HG03064 (cell line): Measurements from ENCODE around the gene VAV2.

Experiments
- ATAC-seq: cut with Tn5 transposase; IDR thresholded peaks from one replicate; pipeline ENCODE4 v1.9.1; 2021; ENCODE audit warnings: low read depth; ENCODE audit not compliant: unreplicated experiment

Gene VAV2

GRCh38 chr9:133954862-133955529, 37.1 kb downstream of the VAV2 start:
- no peak for ATAC-seq

- no peak for ATAC-seq
Observed at GRCh38 chr9:133953976-133954709, 38.0 kb downstream of the VAV2 start.

GRCh38 chr9:133953621-133953975, 38.5 kb downstream of the VAV2 start:
- ATAC-seq: no peak

- no peak for ATAC-seq
Observed at GRCh38 chr9:133952598-133953550, 39.2 kb downstream of the VAV2 start.

- no peak for ATAC-seq
Observed at GRCh38 chr9:133951265-133951664, 40.9 kb downstream of the VAV2 start.

GRCh38 chr9:133950629-133951111, 41.5 kb downstream of the VAV2 start:
- ATAC-seq: no peak

GRCh38 chr9:133950192-133950591, 41.9 kb downstream of the VAV2 start:
- no peak for ATAC-seq

- ATAC-seq: no peak
Observed at GRCh38 chr9:133949486-133950061, 42.5 kb downstream of the VAV2 start.

GRCh38 chr9:133948561-133949485, 43.3 kb downstream of the VAV2 start:
- ATAC-seq: no peak

GRCh38 chr9:133948131-133948530, 44.0 kb downstream of the VAV2 start:
- ATAC-seq: no peak

- ATAC-seq: no peak
Observed at GRCh38 chr9:133946840-133947486, 45.2 kb downstream of the VAV2 start.

- peak; percentile 16 for ATAC-seq
Observed at GRCh38 chr9:133945977-133946753, 46.0 kb downstream of the VAV2 start.

GRCh38 chr9:133945314-133945975, 46.7 kb downstream of the VAV2 start:
- ATAC-seq: peak; percentile 43

- no peak for ATAC-seq
Observed at GRCh38 chr9:133944746-133945135, 47.4 kb downstream of the VAV2 start.

GRCh38 chr9:133943781-133944745, 48.1 kb downstream of the VAV2 start:
- ATAC-seq: no peak

- ATAC-seq: no peak
Observed at GRCh38 chr9:133943036-133943780, 48.9 kb downstream of the VAV2 start.
